PC-3 (cell line): Measurements from ENCODE around the gene PLAGL1. TPM values are rescaled to one million over a fixed set of nuclear protein-coding genes. Genes with fewer than 3 reads are reported as not detected.

Source experiments
- ATAC-seq: fragments of 200-7000 bp; cut with Tn5 transposase; 2 replicates; pipeline ENCODE4 v1.9.1; 2020; ENCODE audit warnings: mild to moderate bottlenecking, moderate library complexity
- BruUV-seq: library from RNA; stranded (reverse); fragments of 400-500 nt; replicated peaks from 2 replicates; lab custom pipeline; 2021; lab: Mats Ljungman, UMichigan
- CTCF ChIA-PET: fragments of 300-600 bp; sonication (Branson Sonifier 250); formaldehyde crosslinking; loops from one replicate; lab custom pipeline; 2022; ENCODE audit warnings: antibody characterized with exemption; lab: Charles Lee
- POLR2A ChIA-PET: fragments of 300-600 bp; sonication (Branson Sonifier 250); formaldehyde crosslinking; loops from one replicate; lab custom pipeline; 2022; ENCODE audit warnings: antibody characterized with exemption; ENCODE audit not compliant: unreplicated experiment; lab: Charles Lee
- DNase-seq: peaks from one replicate; pipeline ENCODE4 v3.0.0-alpha.2; 2015
- H2AFZ ChIP-seq: fragments of 300-600 bp; sonication (generic); 2 replicates; pipeline ENCODE4 v1.6.0; 2016; ENCODE audit warnings: antibody characterized with exemption, low read length
- H3F3A ChIP-seq: fragments of 300-600 bp; sonication (generic); one replicate; pipeline ENCODE4 v1.6.0; 2017; ENCODE audit warnings: antibody characterized with exemption, low read length, control low read depth, mild to moderate bottlenecking; ENCODE audit not compliant: unreplicated experiment
- H3K27ac ChIP-seq: fragments of 300-600 bp; sonication (generic); 2 replicates; pipeline ENCODE4 v1.5.1; 2016; ENCODE audit warnings: mild to moderate bottlenecking, low read length
- H3K27me3 ChIP-seq: fragments of 300-600 bp; sonication (generic); 2 replicates; pipeline ENCODE4 v1.6.1; 2016; ENCODE audit warnings: low read length, mixed read lengths
- H3K36me3 ChIP-seq: fragments of 300-600 bp; sonication (generic); 2 replicates; pipeline ENCODE4 v1.6.1; 2016; ENCODE audit warnings: low read depth, mixed run types, low read length, mixed read lengths
- H3K4me1 ChIP-seq: fragments of 300-600 bp; sonication (generic); 2 replicates; pipeline ENCODE4 v1.5.1; 2016; ENCODE audit warnings: low read length; ENCODE audit not compliant: insufficient read depth
- H3K4me2 ChIP-seq: fragments of 300-600 bp; sonication (generic); 2 replicates; pipeline ENCODE4 v1.6.0; 2016; ENCODE audit warnings: low read length
- H3K4me3 ChIP-seq: fragments of 300-600 bp; sonication (generic); 2 replicates; pipeline ENCODE4 v1.5.1; 2016; ENCODE audit warnings: mild to moderate bottlenecking, low read length, mixed read lengths
- H3K79me2 ChIP-seq: fragments of 300-600 bp; sonication (generic); 2 replicates; pipeline ENCODE4 v1.6.1; 2017; ENCODE audit warnings: low read length, mixed read lengths
- H3K9ac ChIP-seq: fragments of 300-600 bp; sonication (generic); 2 replicates; pipeline ENCODE4 v1.6.0; 2016; ENCODE audit warnings: mild to moderate bottlenecking, low read length
- H3K9me2 ChIP-seq: fragments of 300-600 bp; sonication (generic); replicated peaks from 2 replicates; pipeline ENCODE4 v1.6.1; 2016; ENCODE audit warnings: mixed run types, low read length, mixed read lengths
- H3K9me3 ChIP-seq: fragments of 300-600 bp; sonication (generic); 2 replicates; pipeline ENCODE4 v1.6.1; 2016; ENCODE audit warnings: low read length, mixed read lengths
- H4K20me1 ChIP-seq: fragments of 300-600 bp; sonication (generic); 2 replicates; pipeline ENCODE4 v1.6.1; 2016; ENCODE audit warnings: low read length, mixed read lengths
- EZH2 ChIP-seq: fragments of 300-600 bp; sonication (generic); IDR thresholded peaks from one replicate; pipeline ENCODE4 v1.6.1; 2017; ENCODE audit warnings: antibody characterized with exemption, mild to moderate bottlenecking, low read length; ENCODE audit not compliant: unreplicated experiment
- EZH2phosphoT487 ChIP-seq: fragments of 300-600 bp; sonication (generic); IDR thresholded peaks from 2 replicates; pipeline ENCODE4 v1.6.1; 2018; ENCODE audit warnings: mild to moderate bottlenecking, antibody characterized with exemption, low read length, borderline replicate concordance
- intact Hi-C: fragments of 100-400 bp; cut with micrococcal nuclease; formaldehyde crosslinking; loops from 2 replicates; pipeline ENCODE4 v1.9.0; 2023
- total RNA-seq: library from RNA; depleted of rRNA; stranded (reverse); fragments of >200 nt; gene quantifications from 2 replicates; pipeline ENCODE4 v1.2.3, GENCODE V29; 2014
- TF ChIP-seq, protein P1 (sequence below): fragments of 300-600 bp; sonication (generic); conservative IDR thresholded peaks from 2 replicates; pipeline ENCODE4 v1.5.1; 2017; ENCODE audit warnings: antibody characterized with exemption, low read depth, mild to moderate bottlenecking, low read length

Gene PLAGL1
- total RNA-seq, 1 experiment from 2014 or later, result 14.4 TPM

- BruUV-seq, result no TSS peak
- no peaks in the 10 kb centered on the region for H3K9me3 ChIP-seq
- ChIA-PET CTCF (no interaction called here), POLR2A (interaction anchor here (0.6 kb wide), 1 partner anchor 92 kb away, joined by 5 read pairs; no protein-coding TSS in a partner anchor)
- H3K9ac ChIP-seq, result no peak overlapping the region
- H3K9me2 ChIP-seq, result no peaks in the 10 kb centered on the region
- H3K4me1 ChIP-seq, result no peaks in the 10 kb centered on the region
- H4K20me1 ChIP-seq, result no peaks in the 10 kb centered on the region
- intact Hi-C loops, result no loop called here
- no peak overlapping the region for H3K4me3 ChIP-seq
- DNase-seq, result no peak
- no peak overlapping the region for H3K27ac ChIP-seq
- no peaks in the 10 kb centered on the region for H3K27me3 ChIP-seq
- no peak for ATAC-seq
- H3K36me3 ChIP-seq, result peaks cover 3% of the 10 kb centered on the region; the same call in 1 of the 2 replicates
- H2AFZ ChIP-seq, result no peak overlapping the region
- H3K4me2 ChIP-seq, result no peak overlapping the region
- TF ChIP-seq, protein P1, sequence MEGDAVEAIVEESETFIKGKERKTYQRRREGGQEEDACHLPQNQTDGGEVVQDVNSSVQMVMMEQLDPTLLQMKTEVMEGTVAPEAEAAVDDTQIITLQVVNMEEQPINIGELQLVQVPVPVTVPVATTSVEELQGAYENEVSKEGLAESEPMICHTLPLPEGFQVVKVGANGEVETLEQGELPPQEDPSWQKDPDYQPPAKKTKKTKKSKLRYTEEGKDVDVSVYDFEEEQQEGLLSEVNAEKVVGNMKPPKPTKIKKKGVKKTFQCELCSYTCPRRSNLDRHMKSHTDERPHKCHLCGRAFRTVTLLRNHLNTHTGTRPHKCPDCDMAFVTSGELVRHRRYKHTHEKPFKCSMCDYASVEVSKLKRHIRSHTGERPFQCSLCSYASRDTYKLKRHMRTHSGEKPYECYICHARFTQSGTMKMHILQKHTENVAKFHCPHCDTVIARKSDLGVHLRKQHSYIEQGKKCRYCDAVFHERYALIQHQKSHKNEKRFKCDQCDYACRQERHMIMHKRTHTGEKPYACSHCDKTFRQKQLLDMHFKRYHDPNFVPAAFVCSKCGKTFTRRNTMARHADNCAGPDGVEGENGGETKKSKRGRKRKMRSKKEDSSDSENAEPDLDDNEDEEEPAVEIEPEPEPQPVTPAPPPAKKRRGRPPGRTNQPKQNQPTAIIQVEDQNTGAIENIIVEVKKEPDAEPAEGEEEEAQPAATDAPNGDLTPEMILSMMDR, result no peak
- TF ChIP-seq EZH2phosphoT487 (no peak), EZH2 (no peak)
- no peaks in the 10 kb centered on the region for H3F3A ChIP-seq
- H3K79me2 ChIP-seq, result no peaks in the 10 kb centered on the region
Observed at GRCh38 chr6:143936347-143936746, 71.7 kb downstream of the PLAGL1 start.

- H3K9ac ChIP-seq, result no peak overlapping the region
- BruUV-seq, result no TSS peak
- H3K36me3 ChIP-seq, result no peaks in the 10 kb centered on the region; the same call in 1 of the 2 replicates
- no peak for TF ChIP-seq EZH2phosphoT487
- no peak for TF ChIP-seq EZH2
- TF ChIP-seq, protein P1, result no peak
- no peaks in the 10 kb centered on the region for H3K9me2 ChIP-seq
- H3K4me2 ChIP-seq, result no peak overlapping the region
- no peak overlapping the region for H3K27ac ChIP-seq
- no peaks in the 10 kb centered on the region for H4K20me1 ChIP-seq
- H3K4me3 ChIP-seq, result no peak overlapping the region
- ATAC-seq (no peak), DNase-seq (no peak)
- H2AFZ ChIP-seq, result no peak overlapping the region
- POLR2A ChIA-PET, result no interaction called here
- no peaks in the 10 kb centered on the region for H3K79me2 ChIP-seq
- no peaks in the 10 kb centered on the region for H3F3A ChIP-seq
- no peaks in the 10 kb centered on the region for H3K27me3 ChIP-seq
- no peaks in the 10 kb centered on the region for H3K4me1 ChIP-seq
- no peaks in the 10 kb centered on the region for H3K9me3 ChIP-seq
- CTCF ChIA-PET, result no interaction called here
- intact Hi-C loops, result no loop called here
Observed at GRCh38 chr6:143934867-143935266, 73.2 kb downstream of the PLAGL1 start.

DNA sequence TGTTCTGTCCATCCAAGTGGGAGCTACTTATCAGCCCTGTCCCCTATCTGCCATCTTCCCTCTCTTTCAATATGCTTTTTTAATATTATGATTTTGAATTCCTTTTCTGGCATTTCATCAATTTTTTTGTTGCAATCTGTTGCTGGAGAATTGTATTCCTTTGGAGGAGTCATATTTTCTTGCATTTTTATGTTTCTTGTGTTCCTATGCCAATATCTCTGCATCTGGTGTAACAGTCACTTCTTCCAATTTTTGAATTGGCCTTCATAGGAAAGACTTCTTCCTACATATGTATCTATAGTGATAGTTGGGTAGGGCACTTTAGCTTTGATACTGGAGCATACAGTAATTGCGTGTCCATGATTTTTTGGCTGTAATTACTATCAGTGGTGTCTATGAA, 73.7 kb downstream of the PLAGL1 start:
- intact Hi-C loops, result no loop called here
- CTCF ChIA-PET, result no interaction called here

More for the DNA sequence above, 73.7 kb downstream of the PLAGL1 start:
- Histone ChIP-seq H3K79me2 (no peaks in the 10 kb centered on the region), H3F3A (no peaks in the 10 kb centered on the region), H3K27me3 (no peaks in the 10 kb centered on the region), H3K4me1 (no peaks in the 10 kb centered on the region), H3K9me2 (no peaks in the 10 kb centered on the region), H4K20me1 (no peaks in the 10 kb centered on the region), H3K4me2 (no peak overlapping the region), H3K9ac (no peak overlapping the region), H2AFZ (no peak overlapping the region), H3K4me3 (no peak overlapping the region), H3K27ac (no peak overlapping the region), H3K36me3 (no peaks in the 10 kb centered on the region), H3K9me3 (no peaks in the 10 kb centered on the region)
- POLR2A ChIA-PET, result no interaction called here
- no TSS peak for BruUV-seq
- DNase-seq (no peak), ATAC-seq (no peak)
- TF ChIP-seq, protein P1, result no peak
- TF ChIP-seq EZH2phosphoT487, result no peak
- TF ChIP-seq EZH2, result no peak
